HTERT RPE-1 (cell line): ENCODE results near the gene RAB7B.

Source experiments
- in situ Hi-C: fragments of 300-500 bp; cut with MboI; formaldehyde crosslinking; loops from 4 replicates; pipeline ENCODE4 v1.14.3; 2020; ENCODE audit warnings: low sequenced_read_pairs

RAB7B gene

GRCh38 chr1:205950826-205951549 is 52.2 kb downstream of the RAB7B start:
- in situ Hi-C loops: no loop called here

GRCh38 chr1:205950280-205950679 is 52.9 kb downstream of the RAB7B start:
- in situ Hi-C loops: no loop called here

- in situ Hi-C loops: no loop called here
Measured at GRCh38 chr1:205949753-205950152, 53.4 kb downstream of the RAB7B start.

GRCh38 chr1:205948886-205949285 is 54.3 kb downstream of the RAB7B start:
- in situ Hi-C loops: no loop called here

- in situ Hi-C loops: no loop called here
Measured at GRCh38 chr1:205948039-205948438, 55.2 kb downstream of the RAB7B start.

GRCh38 chr1:205947024-205947423 is 56.2 kb downstream of the RAB7B start:
- in situ Hi-C loops: no loop called here

- in situ Hi-C loops: no loop called here
Measured at GRCh38 chr1:205945069-205945468, 58.1 kb downstream of the RAB7B start.

GRCh38 chr1:205944525-205944924 is 58.7 kb downstream of the RAB7B start:
- in situ Hi-C loops: no loop called here

GRCh38 chr1:205943245-205943644 is 60.0 kb downstream of the RAB7B start, which contains the start of gene SLC26A9:
TSS of gene SLC26A9 (minus strand) at chr1:205943456. CDS start at chr1:205935820, 7,636 bp downstream.
- in situ Hi-C loops: no loop called here

- in situ Hi-C loops: no loop called here
Measured at GRCh38 chr1:205942631-205943159, 60.5 kb downstream of the RAB7B start.

- in situ Hi-C loops: no loop called here
Measured at GRCh38 chr1:205940710-205941109, 62.5 kb downstream of the RAB7B start.

- in situ Hi-C loops: no loop called here
Measured at GRCh38 chr1:205939690-205940330, 63.4 kb downstream of the RAB7B start.

GRCh38 chr1:205938682-205939081 is 64.5 kb downstream of the RAB7B start:
- in situ Hi-C loops: no loop called here

- in situ Hi-C loops: no loop called here
Measured at GRCh38 chr1:205936846-205937586, 66.2 kb downstream of the RAB7B start.

GRCh38 chr1:205936311-205936710 is 66.9 kb downstream of the RAB7B start:
- in situ Hi-C loops: no loop called here

- in situ Hi-C loops: no loop called here
Measured at GRCh38 chr1:205935869-205936268, 67.3 kb downstream of the RAB7B start.

- in situ Hi-C loops: no loop called here
Measured at GRCh38 chr1:205934788-205935187, 68.4 kb downstream of the RAB7B start.

GRCh38 chr1:205933671-205934618 is 69.2 kb downstream of the RAB7B start:
- in situ Hi-C loops: no loop called here

GRCh38 chr1:205932776-205933175 is 70.4 kb downstream of the RAB7B start:
- in situ Hi-C loops: no loop called here

- in situ Hi-C loops: no loop called here
Measured at GRCh38 chr1:205930799-205931281, 72.4 kb downstream of the RAB7B start.
